Common myeloid progenitor, CD34-positive (primary cell): ENCODE data around the gene PDE4B.

Experiments used
- CTCF ChIA-PET: fragments of 350-600 bp; sonication (Branson Sonifier 250); formaldehyde crosslinking; loops from one replicate; lab custom pipeline; 2021; ENCODE audit warnings: antibody characterized with exemption; lab: Charles Lee
- POLR2A ChIA-PET: fragments of 350-600 bp; sonication (Branson Sonifier 250); formaldehyde crosslinking; loops from one replicate; lab custom pipeline; 2021; ENCODE audit warnings: antibody characterized with exemption; lab: Charles Lee
- DNase-seq, 3 donors: peaks; one replicate each; pipeline versions ENCODE4 v3.0.0 to v3.0.0-alpha.2; 2013
- H3K27ac ChIP-seq, 2 experiments: 1 replicate in 1 of 2; 2 replicates in 1 of 2; pipeline ENCODE4 v1.7.0; 2013; ENCODE audit warnings: inconsistent platforms in 2 of 2, low read length in 2 of 2, mild to moderate bottlenecking in 2 of 2, low read depth in 1 of 2, moderate library complexity in 1 of 2; ENCODE audit not compliant: severe bottlenecking in 2 of 2, insufficient read depth in 1 of 2, poor library complexity in 1 of 2
- H3K27me3 ChIP-seq, 5 experiments: replicated peaks in 2 of 5; 1 replicate in 3 of 5; 2 replicates in 2 of 5; pipeline versions ENCODE4 v1.6.1 to v1.7.0; 2013; ENCODE audit warnings: low read length in 4 of 5, mild to moderate bottlenecking in 2 of 5, moderate library complexity in 2 of 5, inconsistent platforms in 1 of 5; ENCODE audit not compliant: insufficient read depth in 5 of 5, control insufficient read depth in 4 of 5
- H3K36me3 ChIP-seq, 4 experiments: 1 replicate in 2 of 4; 2 replicates in 2 of 4; pipeline versions ENCODE4 v1.6.1 to v1.7.0; 2013; ENCODE audit warnings: low read length in 3 of 4, control low read depth in 1 of 4, mild to moderate bottlenecking in 1 of 4; ENCODE audit not compliant: control insufficient read depth in 4 of 4, insufficient read depth in 4 of 4
- H3K4me1 ChIP-seq, 4 experiments: 1 replicate in 3 of 4; 2 replicates in 1 of 4; pipeline versions ENCODE4 v1.6.1 to v1.7.1; 2013; ENCODE audit warnings: low read length in 3 of 4, mild to moderate bottlenecking in 3 of 4, control low read depth in 1 of 4, inconsistent platforms in 1 of 4, moderate library complexity in 1 of 4; ENCODE audit not compliant: control insufficient read depth in 4 of 4, insufficient read depth in 4 of 4; ENCODE audit errors: control extremely low read depth in 1 of 4
- H3K4me3 ChIP-seq, 7 experiments: 1 replicate in 4 of 7; 2 replicates in 3 of 7; pipeline versions ENCODE4 v1.5.1 to v1.7.0; 2013; ENCODE audit warnings: mild to moderate bottlenecking in 7 of 7, low read length in 6 of 7, moderate library complexity in 6 of 7, inconsistent platforms in 2 of 7, low read depth in 2 of 7, control low read depth in 1 of 7; ENCODE audit not compliant: insufficient read depth in 4 of 7, control insufficient read depth in 1 of 7; ENCODE audit errors: extremely low read depth in 1 of 7
- H3K9me3 ChIP-seq, 5 experiments: 1 replicate in 4 of 5; 2 replicates in 1 of 5; pipeline versions ENCODE4 v1.6.1 to v1.7.1; 2013; ENCODE audit warnings: low read length in 4 of 5, mild to moderate bottlenecking in 2 of 5, inconsistent platforms in 1 of 5, low read depth in 1 of 5, moderate library complexity in 1 of 5; ENCODE audit not compliant: control insufficient read depth in 4 of 5, insufficient read depth in 2 of 5; ENCODE audit errors: control extremely low read depth in 1 of 5
- WGBS: methylation state at CpG from one replicate; pipeline ENCODE4 v1.1.5; 2013; ENCODE audit not compliant: insufficient coverage; 5-methylcytosine and 5-hydroxymethylcytosine counted together

The PDE4B gene

DNA sequence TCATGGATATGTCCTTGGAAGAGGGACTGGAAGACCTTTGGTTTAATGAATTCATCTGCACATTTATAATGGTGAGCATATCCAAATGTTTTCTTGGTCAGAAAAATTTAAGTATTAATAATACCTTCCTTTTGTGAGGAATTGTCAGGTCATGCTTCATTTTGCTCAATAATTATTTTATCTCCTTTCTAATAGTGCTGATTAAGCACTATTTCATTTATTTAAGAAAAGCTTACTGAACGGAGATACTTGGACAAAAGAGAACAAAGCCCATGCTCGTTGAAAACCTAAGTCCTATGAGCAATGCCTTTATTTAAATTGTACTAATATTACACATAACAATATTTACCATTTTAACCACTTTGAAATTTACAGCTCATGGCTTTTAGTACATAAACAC is 281.5 kb downstream of the PDE4B start:
- Histone ChIP-seq H3K36me3 (no peaks in the 10 kb centered on the region), H3K9me3 (no peaks in the 10 kb centered on the region), H3K27ac (no peak overlapping the region), H3K4me1 (no peaks in the 10 kb centered on the region), H3K4me3 (no peak overlapping the region), H3K27me3 (peaks cover 0 to 2% (median 0%) of the 10 kb centered on the region in 5 experiments)
- CTCF ChIA-PET, result no interaction called here
- whole genome bisulfite sequencing, result no CpG with 5 or more reads among the region's 2 CpGs
- DNase-seq, result no peak
- POLR2A ChIA-PET, result no interaction called here

GRCh38 chr1:66078412-66078811 is 285.7 kb downstream of the PDE4B start:
- Histone ChIP-seq H3K27me3 (peaks cover 0 to 2% (median 0%) of the 10 kb centered on the region in 5 experiments), H3K4me1 (no peaks in the 10 kb centered on the region), H3K36me3 (no peaks in the 10 kb centered on the region), H3K4me3 (no peak overlapping the region), H3K9me3 (no peaks in the 10 kb centered on the region), H3K27ac (no peak overlapping the region)
- no peak for DNase-seq
- WGBS, result 89% methylated on average over 5 of the region's 6 CpGs
- POLR2A ChIA-PET, result no interaction called here
- CTCF ChIA-PET, result no interaction called here

GRCh38 chr1:66083003-66083402 is 290.3 kb downstream of the PDE4B start:
- 98% methylated on average over 3 of the region's 3 CpGs for WGBS
- Histone ChIP-seq H3K4me3 (no peak overlapping the region), H3K36me3 (no peaks in the 10 kb centered on the region), H3K27me3 (peaks cover 0 to 2% (median 0%) of the 10 kb centered on the region in 5 experiments), H3K9me3 (peaks cover 0 to 2% (median 0%) of the 10 kb centered on the region in 5 experiments), H3K4me1 (no peaks in the 10 kb centered on the region), H3K27ac (no peak overlapping the region)
- DNase-seq, result no peak
- ChIA-PET POLR2A (no interaction called here), CTCF (no interaction called here)

GRCh38 chr1:66084442-66084841 is 291.7 kb downstream of the PDE4B start:
- CTCF ChIA-PET, result no interaction called here
- no peaks in the 10 kb centered on the region for H3K4me1 ChIP-seq
- POLR2A ChIA-PET, result interaction anchor here (0.5 kb wide), 1 partner anchor 157 kb away, joined by 4 read pairs; no protein-coding TSS in a partner anchor
- no peaks in the 10 kb centered on the region for H3K27me3 ChIP-seq
- DNase-seq, result no peak
- H3K36me3 ChIP-seq, result no peaks in the 10 kb centered on the region
- no peak overlapping the region for H3K4me3 ChIP-seq
- H3K27ac ChIP-seq, result no peak overlapping the region
- H3K9me3 ChIP-seq, result peaks cover 0 to 2% (median 0%) of the 10 kb centered on the region in 5 experiments

GRCh38 chr1:66085600-66085999 is 292.9 kb downstream of the PDE4B start:
- no peak for DNase-seq
- ChIA-PET POLR2A (no interaction called here), CTCF (interaction anchor here (0.7 kb wide), 1 partner anchor 10 kb away, joined by 3 read pairs; no protein-coding TSS in a partner anchor)
- Histone ChIP-seq H3K27ac (no peak overlapping the region), H3K4me1 (peaks cover 0 to under 1% (median under 1%) of the 10 kb centered on the region in 4 experiments), H3K36me3 (no peaks in the 10 kb centered on the region), H3K27me3 (no peaks in the 10 kb centered on the region), H3K9me3 (peaks cover 0 to 2% (median 0%) of the 10 kb centered on the region in 5 experiments), H3K4me3 (no peak overlapping the region)
- WGBS, result 85% methylated on average over 2 of the region's 4 CpGs

DNA sequence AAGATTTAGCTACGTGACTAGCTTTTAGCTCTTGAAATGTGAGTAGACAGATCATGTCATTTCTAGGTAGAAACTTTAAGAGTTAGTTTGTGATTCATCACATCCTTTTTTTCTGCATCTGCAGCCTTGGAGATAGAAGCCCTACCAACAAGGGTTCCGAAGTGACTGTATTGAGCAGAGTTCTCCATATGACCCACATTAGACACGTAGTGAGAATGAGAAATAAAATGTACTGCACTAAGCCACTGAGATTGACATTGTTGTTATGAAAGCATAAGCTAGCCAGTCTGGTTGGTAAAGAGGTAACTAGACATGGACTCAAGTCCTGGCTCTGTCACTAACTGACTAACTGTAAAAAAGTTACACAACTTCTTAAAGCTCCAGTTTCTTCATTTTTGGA is 296.1 kb downstream of the PDE4B start:
- peak in 2 of 3 donors; percentile 5 for DNase-seq
- no peaks in the 10 kb centered on the region for H3K36me3 ChIP-seq
- H3K9me3 ChIP-seq, result peaks cover 0 to 2% (median 0%) of the 10 kb centered on the region in 5 experiments
- WGBS, result no CpG with 5 or more reads among the region's 3 CpGs
- no peaks in the 10 kb centered on the region for H3K27me3 ChIP-seq
- CTCF ChIA-PET, result no interaction called here
- POLR2A ChIA-PET, result no interaction called here
- no peak overlapping the region for H3K4me3 ChIP-seq
- peaks cover 0 to 9% (median 6%) of the 10 kb centered on the region in 4 experiments for H3K4me1 ChIP-seq
- no peak overlapping the region for H3K27ac ChIP-seq

GRCh38 chr1:66090859-66091457 is 298.3 kb downstream of the PDE4B start:
- no peak overlapping the region for H3K27ac ChIP-seq
- WGBS, result 0% methylated on average over 3 of the region's 7 CpGs
- peak; percentile 83 to 96 (median 95) for DNase-seq
- H3K36me3 ChIP-seq, result no peaks in the 10 kb centered on the region
- ChIA-PET POLR2A (no interaction called here), CTCF (no interaction called here)
- peaks cover 0 to 9% (median 6%) of the 10 kb centered on the region in 4 experiments for H3K4me1 ChIP-seq
- H3K9me3 ChIP-seq, result no peaks in the 10 kb centered on the region
- H3K27me3 ChIP-seq, result no peaks in the 10 kb centered on the region
- H3K4me3 ChIP-seq, result peak overlapping the region in 1 of 7 experiments; percentile 48
